OCI-LY7 (cell line): Measurements from ENCODE around the gene GABPB1. TPM values are rescaled to one million over a fixed set of nuclear protein-coding genes. Genes with fewer than 3 reads are reported as not detected.

ENCODE experiments used
- BruUV-seq: library from RNA; stranded (reverse); fragments of 400-500 nt; replicated peaks from 2 replicates; lab custom pipeline; 2021; lab: Mats Ljungman, UMichigan
- CTCF ChIA-PET: fragments of 300-600 bp; sonication (Branson Sonifier 250); formaldehyde crosslinking; loops from one replicate; lab custom pipeline; 2022; ENCODE audit warnings: antibody characterized with exemption; ENCODE audit not compliant: unreplicated experiment; lab: Charles Lee
- POLR2A ChIA-PET: fragments of 300-600 bp; sonication (Branson Sonifier 250); formaldehyde crosslinking; loops from one replicate; lab custom pipeline; 2022; ENCODE audit warnings: antibody characterized with exemption; lab: Charles Lee
- DNase-seq: peaks from one replicate; pipeline ENCODE4 v3.0.0-alpha.2; 2015; ENCODE audit warnings: low spot score
- H2AFZ ChIP-seq: fragments of 200-600 bp; sonication (generic), shearing (Covaris generic); 2 replicates; pipeline ENCODE4 v1.6.1; 2014; ENCODE audit warnings: mild to moderate bottlenecking, antibody characterized with exemption, low read length, moderate library complexity
- H3K27ac ChIP-seq: fragments of 200-600 bp; sonication (generic); 2 replicates; pipeline ENCODE4 v1.5.1; 2014; ENCODE audit warnings: mixed run types, low read depth, mild to moderate bottlenecking, moderate library complexity, low read length, inconsistent platforms; ENCODE audit not compliant: poor library complexity, severe bottlenecking
- H3K36me3 ChIP-seq: fragments of 200-600 bp; sonication (generic); 2 replicates; pipeline ENCODE4 v1.6.1; 2014; ENCODE audit warnings: mild to moderate bottlenecking, antibody characterized with exemption, low read length, moderate library complexity, mixed read lengths; ENCODE audit not compliant: insufficient read depth
- H3K4me1 ChIP-seq: fragments of 200-600 bp; sonication (generic); 2 replicates; pipeline ENCODE4 v1.5.1; 2014; ENCODE audit warnings: mild to moderate bottlenecking, low read length; ENCODE audit not compliant: insufficient read depth, poor library complexity, severe bottlenecking
- H3K4me2 ChIP-seq: fragments of 200-600 bp; sonication (generic); 2 replicates; pipeline ENCODE4 v1.6.1; 2014; ENCODE audit warnings: mild to moderate bottlenecking, low read length
- H3K4me3 ChIP-seq: fragments of 200-600 bp; sonication (generic); 2 replicates; pipeline ENCODE4 v1.5.1; 2014; ENCODE audit warnings: mild to moderate bottlenecking, low read depth, low read length; ENCODE audit not compliant: poor library complexity, severe bottlenecking
- H3K79me2 ChIP-seq: fragments of 200-600 bp; sonication (generic); 2 replicates; pipeline ENCODE4 v1.6.1; 2016; ENCODE audit warnings: low read depth, mild to moderate bottlenecking, low read length, moderate library complexity, mixed read lengths; ENCODE audit not compliant: insufficient read depth
- H3K9me2 ChIP-seq: fragments of 200-600 bp; sonication (generic); 2 replicates; pipeline ENCODE4 v1.6.1; 2016; ENCODE audit warnings: mild to moderate bottlenecking, low read length, mixed read lengths; ENCODE audit not compliant: insufficient read depth
- H3K9me3 ChIP-seq: fragments of 200-600 bp; sonication (generic); 2 replicates; pipeline ENCODE4 v1.6.1; 2014; ENCODE audit warnings: mild to moderate bottlenecking, mixed run types, low read length, mixed read lengths
- H4K20me1 ChIP-seq: fragments of 200-600 bp; sonication (generic); 2 replicates; pipeline ENCODE4 v1.6.1; 2014; ENCODE audit warnings: mild to moderate bottlenecking, antibody characterized with exemption, low read length, moderate library complexity, mixed read lengths; ENCODE audit not compliant: insufficient read depth
- EZH2phosphoT487 ChIP-seq: fragments of 200-600 bp; sonication (generic); IDR thresholded peaks from 2 replicates; pipeline ENCODE4 v1.6.1; 2018; ENCODE audit warnings: low read depth, borderline replicate concordance, mild to moderate bottlenecking, mixed run types, antibody characterized with exemption, low read length, moderate library complexity, mixed read lengths
- intact Hi-C: fragments of 100-400 bp; cut with micrococcal nuclease; formaldehyde crosslinking; loops from one replicate; pipeline ENCODE4 v1.10.0; 2022; ENCODE audit not compliant: unreplicated experiment
- total RNA-seq, 2 experiments: library from RNA; depleted of rRNA in 1 of 2; stranded (reverse); fragments of >200 nt in 1 of 2; shearing (Covaris generic) in 1 of 2; gene quantifications; 2 replicates each; pipeline ENCODE4 v1.2.3, GENCODE V29; 2014 to 2022
- TF ChIP-seq, protein P1 (sequence below): fragments of 200-600 bp; sonication (generic); conservative IDR thresholded peaks from 2 replicates; pipeline ENCODE4 v1.5.1; 2014; ENCODE audit warnings: mild to moderate bottlenecking, antibody characterized with exemption, low read length, moderate library complexity, mixed read lengths

GABPB1 gene
- total RNA-seq, 2 experiments from 2014 or later = 32.6 to 53.3 TPM

- H3K36me3 ChIP-seq = peaks cover 63% of the 10 kb centered on the region
- BruUV-seq = no TSS peak
- no peak for DNase-seq
- no peak overlapping the region for H3K27ac ChIP-seq
- H3K79me2 ChIP-seq = no peaks in the 10 kb centered on the region
- no peak overlapping the region for H2AFZ ChIP-seq
- no peak overlapping the region for H3K4me3 ChIP-seq
- H3K9me2 ChIP-seq = no peaks in the 10 kb centered on the region
- ChIA-PET CTCF (no interaction called here), POLR2A (no interaction called here)
- no peak overlapping the region for H3K4me2 ChIP-seq
- no peaks in the 10 kb centered on the region for H3K9me3 ChIP-seq
- intact Hi-C loops = no loop called here
- H3K4me1 ChIP-seq = no peaks in the 10 kb centered on the region
- H4K20me1 ChIP-seq = no peaks in the 10 kb centered on the region
- TF ChIP-seq, protein P1, sequence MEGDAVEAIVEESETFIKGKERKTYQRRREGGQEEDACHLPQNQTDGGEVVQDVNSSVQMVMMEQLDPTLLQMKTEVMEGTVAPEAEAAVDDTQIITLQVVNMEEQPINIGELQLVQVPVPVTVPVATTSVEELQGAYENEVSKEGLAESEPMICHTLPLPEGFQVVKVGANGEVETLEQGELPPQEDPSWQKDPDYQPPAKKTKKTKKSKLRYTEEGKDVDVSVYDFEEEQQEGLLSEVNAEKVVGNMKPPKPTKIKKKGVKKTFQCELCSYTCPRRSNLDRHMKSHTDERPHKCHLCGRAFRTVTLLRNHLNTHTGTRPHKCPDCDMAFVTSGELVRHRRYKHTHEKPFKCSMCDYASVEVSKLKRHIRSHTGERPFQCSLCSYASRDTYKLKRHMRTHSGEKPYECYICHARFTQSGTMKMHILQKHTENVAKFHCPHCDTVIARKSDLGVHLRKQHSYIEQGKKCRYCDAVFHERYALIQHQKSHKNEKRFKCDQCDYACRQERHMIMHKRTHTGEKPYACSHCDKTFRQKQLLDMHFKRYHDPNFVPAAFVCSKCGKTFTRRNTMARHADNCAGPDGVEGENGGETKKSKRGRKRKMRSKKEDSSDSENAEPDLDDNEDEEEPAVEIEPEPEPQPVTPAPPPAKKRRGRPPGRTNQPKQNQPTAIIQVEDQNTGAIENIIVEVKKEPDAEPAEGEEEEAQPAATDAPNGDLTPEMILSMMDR = no peak
- TF ChIP-seq EZH2phosphoT487 = no peak
Measured at GRCh38 chr15:50289749-50290148, 65.2 kb downstream of the GABPB1 start.

GRCh38 chr15:50287324-50288116 lies 67.5 kb downstream of the GABPB1 start:
- ChIA-PET POLR2A (interaction anchor here (1.5 to 1.7 kb wide), 2 partner anchors 10 to 13 kb away, joined by 3 to 7 read pairs; no protein-coding TSS in a partner anchor), CTCF (no interaction called here)
- Histone ChIP-seq H3K4me2 (no peak overlapping the region), H4K20me1 (no peaks in the 10 kb centered on the region), H2AFZ (no peak overlapping the region), H3K9me2 (no peaks in the 10 kb centered on the region), H3K4me3 (no peak overlapping the region), H3K79me2 (no peaks in the 10 kb centered on the region), H3K4me1 (no peaks in the 10 kb centered on the region), H3K27ac (no peak overlapping the region), H3K36me3 (peaks cover 67% of the 10 kb centered on the region), H3K9me3 (no peaks in the 10 kb centered on the region)
- no TSS peak for BruUV-seq
- no peak for DNase-seq
- TF ChIP-seq, protein P1 = no peak
- no peak for TF ChIP-seq EZH2phosphoT487
- intact Hi-C loops = no loop called here

- Histone ChIP-seq H3K4me1 (no peaks in the 10 kb centered on the region), H3K27ac (no peak overlapping the region), H3K36me3 (peaks cover 18% of the 10 kb centered on the region), H3K4me2 (no peak overlapping the region), H2AFZ (no peak overlapping the region), H3K9me3 (no peaks in the 10 kb centered on the region), H3K4me3 (no peak overlapping the region), H3K9me2 (no peaks in the 10 kb centered on the region), H4K20me1 (no peaks in the 10 kb centered on the region), H3K79me2 (no peaks in the 10 kb centered on the region)
- ChIA-PET CTCF (no interaction called here), POLR2A (interaction anchor here (0.6 kb wide), 1 partner anchor 452 kb away, joined by 3 read pairs; no protein-coding TSS in a partner anchor)
- BruUV-seq = no TSS peak
- intact Hi-C loops = no loop called here
- no peak for DNase-seq
- TF ChIP-seq, protein P1 = no peak
- TF ChIP-seq EZH2phosphoT487 = no peak
Measured at GRCh38 chr15:50281427-50281826, 73.6 kb downstream of the GABPB1 start.
